ENCODE data around the gene KCTD3. TPM values are rescaled to one million over a fixed set of nuclear protein-coding genes. Genes with fewer than 3 reads are reported as not detected.
A peak's percentile ranks its signal among the peaks of the same experiment; 100 is the strongest.

KCTD3 gene
- total RNA-seq, 2 donors from 2014 or later, result 0.59 to 6.5 TPM

GRCh38 chr1:215545096-215545495 is 22.0 kb upstream of the KCTD3 start:
- DNase-seq (ENCODE audit: low spot score in 2 of 2) (no peak), ATAC-seq (no peak)
- peaks cover 0 to 6% of the 10 kb centered on the region in 2 donors for H3K9me3 Mint-ChIP-seq
- H3K27ac Mint-ChIP-seq, result no peak overlapping the region
- no peaks in the 10 kb centered on the region for H3K36me3 Mint-ChIP-seq

GRCh38 chr1:215547011-215547410 is 20.1 kb upstream of the KCTD3 start:
- H3K9me3 Mint-ChIP-seq, result peaks cover 0 to 6% of the 10 kb centered on the region in 2 donors
- DNase-seq (ENCODE audit: low spot score in 2 of 2) (no peak), ATAC-seq (no peak)
- H3K36me3 Mint-ChIP-seq, result no peaks in the 10 kb centered on the region
- H3K27ac Mint-ChIP-seq, result no peak overlapping the region

GRCh38 chr1:215551806-215552205 is 15.3 kb upstream of the KCTD3 start:
- H3K36me3 Mint-ChIP-seq, result peaks cover 0 to 9% of the 10 kb centered on the region in 2 donors
- no peak overlapping the region for H3K27ac Mint-ChIP-seq
- ATAC-seq (no peak), DNase-seq (ENCODE audit: low spot score in 2 of 2) (no peak)
- peaks cover 9 to 17% of the 10 kb centered on the region in 2 donors for H3K9me3 Mint-ChIP-seq

- Mint-ChIP-seq H3K9me3 (peaks cover 9 to 17% of the 10 kb centered on the region in 2 donors), H3K27ac (no peak overlapping the region), H3K36me3 (peaks cover 0 to 9% of the 10 kb centered on the region in 2 donors)
- ATAC-seq (no peak), DNase-seq (ENCODE audit: low spot score in 2 of 2) (no peak)
Observed at GRCh38 chr1:215554865-215555264, 12.2 kb upstream of the KCTD3 start.

GRCh38 chr1:215555531-215555930 is 11.6 kb upstream of the KCTD3 start:
- DNase-seq (ENCODE audit: low spot score in 2 of 2), result no peak
- peaks cover 0 to 10% of the 10 kb centered on the region in 2 donors for H3K36me3 Mint-ChIP-seq
- no peak overlapping the region for H3K27ac Mint-ChIP-seq
- peaks cover 9 to 17% of the 10 kb centered on the region in 2 donors for H3K9me3 Mint-ChIP-seq
- ATAC-seq, result no peak

GRCh38 chr1:215556996-215557395 is 10.1 kb upstream of the KCTD3 start:
- H3K36me3 Mint-ChIP-seq, result peaks cover 0 to 22% of the 10 kb centered on the region in 2 donors

GRCh38 chr1:215557504-215557903 is 9.6 kb upstream of the KCTD3 start:
- Mint-ChIP-seq H3K27ac (no peak overlapping the region), H3K9me3 (peaks cover 9 to 17% of the 10 kb centered on the region in 2 donors), H3K36me3 (peaks cover 0 to 22% of the 10 kb centered on the region in 2 donors)
- ATAC-seq, result no peak
- no peak for DNase-seq (ENCODE audit: low spot score in 2 of 2)

More at GRCh38 chr1:215556996-215557395, 10.1 kb upstream of the KCTD3 start:
- DNase-seq (ENCODE audit: low spot score in 2 of 2), result no peak
- no peak for ATAC-seq
- H3K9me3 Mint-ChIP-seq, result peaks cover 9 to 17% of the 10 kb centered on the region in 2 donors
- no peak overlapping the region for H3K27ac Mint-ChIP-seq

GRCh38 chr1:215557992-215558626 is 9.0 kb upstream of the KCTD3 start:
- DNase-seq (ENCODE audit: low spot score in 2 of 2), result no peak
- Mint-ChIP-seq H3K27ac (no peak overlapping the region), H3K9me3 (peaks cover 9 to 17% of the 10 kb centered on the region in 2 donors), H3K36me3 (peaks cover 0 to 22% of the 10 kb centered on the region in 2 donors)
- no peak for ATAC-seq

GRCh38 chr1:215567491-215568298 is 591 bp downstream of the KCTD3 start:
- Mint-ChIP-seq H3K36me3 (peaks cover 0 to 6% of the 10 kb centered on the region in 2 donors), H3K9me3 (no peaks in the 10 kb centered on the region), H3K27ac (peak overlapping the region; percentile 63 to 72)
- peak; percentile 52 to 62 for DNase-seq (ENCODE audit: low spot score in 2 of 2)
- peak; percentile 58 to 71 for ATAC-seq

- H3K36me3 Mint-ChIP-seq, result peaks cover 0 to 6% of the 10 kb centered on the region in 2 donors
- no peaks in the 10 kb centered on the region for H3K9me3 Mint-ChIP-seq
- DNase-seq (ENCODE audit: low spot score in 2 of 2), result no peak
- H3K27ac Mint-ChIP-seq, result peak overlapping the region in 1 of 2 donors; percentile 63
- no peak for ATAC-seq
Observed at GRCh38 chr1:215568299-215568692, 1.2 kb downstream of the KCTD3 start.

- H3K9me3 Mint-ChIP-seq, result no peaks in the 10 kb centered on the region
- H3K27ac Mint-ChIP-seq, result peak overlapping the region in 1 of 2 donors; percentile 11
- ATAC-seq (peak in 1 of 2 donors; percentile 72), DNase-seq (ENCODE audit: low spot score in 2 of 2) (no peak)
- H3K36me3 Mint-ChIP-seq, result peaks cover 0 to 6% of the 10 kb centered on the region in 2 donors
Observed at GRCh38 chr1:215569986-215570824, 3.1 kb downstream of the KCTD3 start.

- H3K27ac Mint-ChIP-seq, result no peak overlapping the region
- H3K36me3 Mint-ChIP-seq, result peaks cover 11 to 22% of the 10 kb centered on the region in 2 donors
- DNase-seq (ENCODE audit: low spot score in 2 of 2), result no peak
- no peak for ATAC-seq
- peaks cover 0 to 9% of the 10 kb centered on the region in 2 donors for H3K9me3 Mint-ChIP-seq
Observed at GRCh38 chr1:215581896-215582295, 14.8 kb downstream of the KCTD3 start.

- no peak overlapping the region for H3K27ac Mint-ChIP-seq
- H3K9me3 Mint-ChIP-seq, result peaks cover 0 to 9% of the 10 kb centered on the region in 2 donors
- peaks cover 11 to 22% of the 10 kb centered on the region in 2 donors for H3K36me3 Mint-ChIP-seq
- no peak for ATAC-seq
- no peak for DNase-seq (ENCODE audit: low spot score in 2 of 2)
Observed at GRCh38 chr1:215583185-215583749, 16.2 kb downstream of the KCTD3 start.

- ATAC-seq (no peak), DNase-seq (ENCODE audit: low spot score in 2 of 2) (no peak)
- peaks cover 0 to 9% of the 10 kb centered on the region in 2 donors for H3K9me3 Mint-ChIP-seq
- H3K36me3 Mint-ChIP-seq, result peaks cover 11 to 17% of the 10 kb centered on the region in 2 donors
- H3K27ac Mint-ChIP-seq, result no peak overlapping the region
Observed at GRCh38 chr1:215584389-215584788, 17.3 kb downstream of the KCTD3 start.

GRCh38 chr1:215589650-215590435 is 22.7 kb downstream of the KCTD3 start:
- no peak for ATAC-seq
- Mint-ChIP-seq H3K36me3 (peaks cover 18 to 23% of the 10 kb centered on the region in 2 donors), H3K9me3 (peaks cover 0 to 13% of the 10 kb centered on the region in 2 donors), H3K27ac (no peak overlapping the region)
- no peak for DNase-seq (ENCODE audit: low spot score in 2 of 2)
